RWPE2 (cell line): ENCODE results near the gene DDAH1.

Source experiments
- ATAC-seq: fragments of 200-7000 bp; cut with Tn5 transposase; 3 replicates; pipeline ENCODE4 v1.9.1; 2021; ENCODE audit warnings: low read depth
- DNase-seq: peaks from one replicate; pipeline ENCODE4 v3.0.0-alpha.2; 2020; ENCODE audit warnings: low spot score
- H3K27ac ChIP-seq: fragments of 450-650 bp; 2 replicates; pipeline ENCODE4 v1.5.1; 2017; ENCODE audit warnings: mild to moderate bottlenecking; ENCODE audit not compliant: poor library complexity, severe bottlenecking
- H3K27me3 ChIP-seq: fragments of 250-450 bp; sonication (Bioruptor Pico); 2 replicates; pipeline ENCODE4 v1.5.1; 2021; ENCODE audit warnings: mild to moderate bottlenecking, moderate library complexity; ENCODE audit not compliant: insufficient read depth, poor library complexity, severe bottlenecking
- H3K36me3 ChIP-seq: fragments of 250-450 bp; sonication (Bioruptor Pico); 2 replicates; pipeline ENCODE4 v1.5.1; 2020; ENCODE audit warnings: low read depth, mild to moderate bottlenecking, moderate library complexity
- H3K4me1 ChIP-seq: fragments of 250-450 bp; sonication (Bioruptor Pico); 2 replicates; pipeline ENCODE4 v1.5.1; 2021; ENCODE audit warnings: mild to moderate bottlenecking, moderate library complexity; ENCODE audit not compliant: insufficient read depth, poor library complexity, severe bottlenecking
- H3K4me3 ChIP-seq: fragments of 250-450 bp; sonication (Bioruptor Pico); 2 replicates; pipeline ENCODE4 v1.5.1; 2021; ENCODE audit warnings: mild to moderate bottlenecking, moderate library complexity; ENCODE audit not compliant: severe bottlenecking
- H3K9me3 ChIP-seq: fragments of 250-450 bp; sonication (Bioruptor Pico); 2 replicates; pipeline ENCODE4 v1.5.1; 2021; ENCODE audit warnings: mild to moderate bottlenecking, moderate library complexity; ENCODE audit not compliant: severe bottlenecking
- CTCF ChIP-seq: fragments of 450-650 bp; IDR thresholded peaks from one replicate; pipeline ENCODE4 v1.5.1; 2017; ENCODE audit warnings: mild to moderate bottlenecking, moderate library complexity; ENCODE audit not compliant: poor library complexity, severe bottlenecking

The DDAH1 gene

GRCh38 chr1:85330711-85331290 lies 134.2 kb downstream of the DDAH1 start:
- Histone ChIP-seq H3K4me3 (no peak overlapping the region), H3K4me1 (peaks cover 51% of the 10 kb centered on the region)

GRCh38 chr1:85330214-85330631 lies 134.7 kb downstream of the DDAH1 start:
- peak; percentile 73 for ATAC-seq
- Histone ChIP-seq H3K36me3 (peaks cover 5% of the 10 kb centered on the region; the same call in 1 of the 2 replicates), H3K4me3 (no peak overlapping the region), H3K9me3 (peaks cover 4% of the 10 kb centered on the region), H3K4me1 (peaks cover 54% of the 10 kb centered on the region), H3K27ac (peak overlapping the region; percentile 93), H3K27me3 (no peaks in the 10 kb centered on the region)
- no peak for DNase-seq
- TF ChIP-seq CTCF = no peak

More at GRCh38 chr1:85330711-85331290, 134.2 kb downstream of the DDAH1 start:
- Histone ChIP-seq H3K27me3 (no peaks in the 10 kb centered on the region), H3K36me3 (peaks cover 5% of the 10 kb centered on the region; the same call in 1 of the 2 replicates), H3K27ac (peak overlapping the region; percentile 93), H3K9me3 (peaks cover 4% of the 10 kb centered on the region)
- DNase-seq (no peak), ATAC-seq (no peak)
- TF ChIP-seq CTCF = no peak

GRCh38 chr1:85328713-85329397 lies 136.1 kb downstream of the DDAH1 start:
- peaks cover 3% of the 10 kb centered on the region; the same call in 1 of the 2 replicates for H3K36me3 ChIP-seq
- DNase-seq = peak; percentile 84
- no peaks in the 10 kb centered on the region for H3K27me3 ChIP-seq
- H3K27ac ChIP-seq = peak overlapping the region; percentile 93
- no peak for TF ChIP-seq CTCF
- H3K4me3 ChIP-seq = no peak overlapping the region
- H3K9me3 ChIP-seq = peaks cover 4% of the 10 kb centered on the region
- peaks cover 54% of the 10 kb centered on the region for H3K4me1 ChIP-seq
- ATAC-seq = peak; percentile 84

- Histone ChIP-seq H3K27me3 (no peaks in the 10 kb centered on the region), H3K36me3 (no peaks in the 10 kb centered on the region), H3K27ac (peak overlapping the region; percentile 93), H3K4me3 (no peak overlapping the region), H3K4me1 (peaks cover 56% of the 10 kb centered on the region), H3K9me3 (no peaks in the 10 kb centered on the region)
- TF ChIP-seq CTCF = no peak
- no peak for DNase-seq
- no peak for ATAC-seq
Observed at GRCh38 chr1:85327759-85328158, 137.2 kb downstream of the DDAH1 start.

GRCh38 chr1:85326851-85327250 lies 138.1 kb downstream of the DDAH1 start:
- no peak for DNase-seq
- peaks cover 65% of the 10 kb centered on the region for H3K4me1 ChIP-seq

More at GRCh38 chr1:85326851-85327250, 138.1 kb downstream of the DDAH1 start:
- Histone ChIP-seq H3K36me3 (no peaks in the 10 kb centered on the region), H3K4me3 (no peak overlapping the region), H3K9me3 (no peaks in the 10 kb centered on the region), H3K27me3 (no peaks in the 10 kb centered on the region), H3K27ac (peak overlapping the region; percentile 93)
- no peak for ATAC-seq
- TF ChIP-seq CTCF = no peak
